ENCODE measurements around the gene KLRD1. TPM values are rescaled to one million over a fixed set of nuclear protein-coding genes. Genes with fewer than 3 reads are reported as not detected.

KLRD1 gene
- total RNA-seq, 1 experiment from 2014 or later: not detected

Other genes starting within 250 kb of the KLRD1 start
- 0.30 TPM in 1 of 2 replicates, not detected in the other for gene CLEC1A, start 208.9 kb upstream of the KLRD1 start, total RNA-seq (2014; rRNA removed; shearing (Covaris generic); ENCODE audit: low replicate concordance)
- not detected in 2 replicates for gene CLEC7A, start 177.7 kb upstream of the KLRD1 start, total RNA-seq (2014; rRNA removed; shearing (Covaris generic); ENCODE audit: low replicate concordance)
- 8.6 and 15.3 TPM in 2 replicates for gene OLR1, start 135.7 kb upstream of the KLRD1 start, total RNA-seq (2014; rRNA removed; shearing (Covaris generic); ENCODE audit: low replicate concordance)
- gene TMEM52B, start 128.8 kb upstream of the KLRD1 start, total RNA-seq (2014; rRNA removed; shearing (Covaris generic); ENCODE audit: low replicate concordance): not detected in 2 replicates
- 29.2 and 29.7 TPM in 2 replicates for gene GABARAPL1, start 95.0 kb upstream of the KLRD1 start, total RNA-seq (2014; rRNA removed; shearing (Covaris generic); ENCODE audit: low replicate concordance)
- gene KLRK1, start 82.2 kb downstream of the KLRD1 start, total RNA-seq (2014; rRNA removed; shearing (Covaris generic); ENCODE audit: low replicate concordance): not detected in 2 replicates
- not detected in 2 replicates for gene KLRC4, start 101.9 kb downstream of the KLRD1 start, total RNA-seq (2014; rRNA removed; shearing (Covaris generic); ENCODE audit: low replicate concordance)
- not detected in 2 replicates for gene KLRC3, start 112.7 kb downstream of the KLRD1 start, total RNA-seq (2014; rRNA removed; shearing (Covaris generic); ENCODE audit: low replicate concordance)
- not detected in 2 replicates for gene KLRC2, start 128.1 kb downstream of the KLRD1 start, total RNA-seq (2014; rRNA removed; shearing (Covaris generic); ENCODE audit: low replicate concordance)
- gene KLRC1, start 145.5 kb downstream of the KLRD1 start, total RNA-seq (2014; rRNA removed; shearing (Covaris generic); ENCODE audit: low replicate concordance): not detected in 2 replicates
- gene EIF2S3B, start 198.0 kb downstream of the KLRD1 start, total RNA-seq (2014; rRNA removed; shearing (Covaris generic); ENCODE audit: low replicate concordance): 1.8 and 4.8 TPM in 2 replicates

All from MG63 (cell line).